HG03159 (cell line): ENCODE results near the gene NTN1.

Experiments
- ATAC-seq: cut with Tn5 transposase; IDR thresholded peaks from one replicate; pipeline ENCODE4 v1.9.1; 2021; ENCODE audit warnings: mild to moderate bottlenecking, moderate library complexity; ENCODE audit not compliant: unreplicated experiment

Gene NTN1

DNA sequence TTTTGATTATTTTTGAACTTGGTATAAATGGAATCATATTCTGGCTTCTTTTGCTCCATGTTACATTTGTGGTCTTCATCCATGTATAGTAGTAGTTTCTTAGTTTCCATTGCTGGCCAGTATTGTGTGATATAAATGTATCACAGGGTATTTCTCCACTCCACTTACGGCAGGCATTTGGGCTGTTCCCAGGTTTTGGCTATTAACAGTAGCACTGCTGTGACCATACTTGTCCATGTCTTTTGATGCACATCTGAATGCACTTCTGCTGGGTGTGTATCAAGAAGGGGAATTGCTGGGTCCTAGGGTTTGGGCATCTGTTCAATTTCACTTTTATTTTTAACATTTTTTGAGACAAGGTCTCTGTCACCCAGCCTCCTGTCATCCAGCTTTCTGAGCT is 13.9 kb downstream of the NTN1 start:
- ATAC-seq: no peak

DNA sequence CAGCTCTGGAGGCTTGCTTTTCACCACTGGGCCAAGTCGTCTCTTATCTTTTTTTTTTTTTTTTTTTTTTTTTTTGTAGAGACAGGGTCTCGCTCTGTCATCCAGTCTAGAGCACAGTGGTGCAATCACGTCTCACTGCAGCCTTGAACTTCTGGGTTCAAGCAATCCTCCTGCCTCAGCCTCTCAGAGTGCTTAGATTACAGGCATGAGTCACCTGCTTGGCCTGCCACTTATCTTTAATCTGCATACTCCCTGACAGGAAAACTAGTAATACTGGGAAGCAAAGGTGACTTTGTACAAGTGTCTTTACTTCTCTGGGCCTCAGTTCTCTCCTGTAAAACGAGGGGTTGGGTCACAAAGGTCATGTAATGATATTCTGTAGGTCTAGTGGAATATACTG is 15.0 kb downstream of the NTN1 start:
- ATAC-seq: no peak

DNA sequence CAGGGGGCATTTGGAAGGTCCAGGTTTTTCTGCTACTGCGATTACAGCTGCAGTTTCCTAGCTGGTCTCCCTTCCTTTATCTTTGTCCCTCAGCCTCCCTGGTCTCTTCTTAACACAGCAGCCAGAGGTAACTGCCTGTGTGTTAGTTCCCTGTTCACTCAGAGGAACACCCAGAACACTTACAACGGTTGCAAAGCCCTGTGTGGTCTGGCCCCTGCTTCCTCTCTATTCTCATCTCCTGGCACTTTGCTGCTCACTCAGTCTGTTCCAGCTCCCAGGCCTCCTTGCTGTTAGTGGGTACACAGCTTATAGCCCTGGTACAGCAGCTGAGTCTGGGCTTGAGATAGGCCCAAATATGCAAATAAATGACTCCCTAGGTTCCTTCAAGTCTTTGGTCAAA is 16.4 kb downstream of the NTN1 start:
- no peak for ATAC-seq

- ATAC-seq: no peak
These were observed 17.1 kb downstream of the NTN1 start for GRCh38 chr17:9038380-9038779.

GRCh38 chr17:9044772-9045463 is 23.6 kb downstream of the NTN1 start:
- no peak for ATAC-seq

- no peak for ATAC-seq
These were observed 29.6 kb downstream of the NTN1 start for GRCh38 chr17:9050801-9051401.

DNA sequence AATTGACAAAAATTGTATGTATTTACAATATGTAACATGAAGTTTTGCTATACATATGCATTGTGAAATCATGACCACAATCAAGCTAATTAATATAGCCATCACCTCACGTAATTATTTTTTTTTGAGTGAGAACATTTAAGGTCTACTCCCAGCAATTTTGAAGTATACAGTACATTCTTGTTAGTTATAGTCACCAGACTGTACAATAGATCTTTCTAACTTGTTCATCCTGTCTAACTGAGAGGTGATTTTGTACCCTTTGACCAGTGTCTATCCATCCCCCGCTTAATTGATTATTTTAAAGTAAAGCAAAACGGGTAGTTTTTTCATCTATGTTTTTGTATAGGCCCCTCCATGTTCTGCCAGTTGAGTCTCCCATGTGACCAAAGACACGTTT is 30.3 kb downstream of the NTN1 start:
- no peak for ATAC-seq

DNA sequence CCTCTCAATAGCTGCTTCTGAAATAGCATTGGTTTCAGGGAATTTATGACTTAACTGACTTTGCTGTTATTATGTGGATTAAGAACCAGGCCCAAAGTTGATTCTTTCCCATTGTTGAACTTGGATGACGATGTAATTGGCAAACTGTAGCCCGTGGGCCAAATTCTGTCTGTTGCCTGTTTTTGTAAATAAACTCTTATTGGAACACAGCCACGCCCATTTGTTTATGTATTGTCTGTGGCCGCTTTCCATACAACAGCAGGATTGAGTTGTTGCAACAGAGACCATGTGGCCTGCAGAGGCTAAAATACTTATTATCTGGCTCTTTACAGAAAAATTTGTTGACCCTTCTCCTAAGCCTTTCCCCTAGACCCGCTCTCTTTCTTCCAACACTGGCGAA is 31.6 kb downstream of the NTN1 start:
- no peak for ATAC-seq

DNA sequence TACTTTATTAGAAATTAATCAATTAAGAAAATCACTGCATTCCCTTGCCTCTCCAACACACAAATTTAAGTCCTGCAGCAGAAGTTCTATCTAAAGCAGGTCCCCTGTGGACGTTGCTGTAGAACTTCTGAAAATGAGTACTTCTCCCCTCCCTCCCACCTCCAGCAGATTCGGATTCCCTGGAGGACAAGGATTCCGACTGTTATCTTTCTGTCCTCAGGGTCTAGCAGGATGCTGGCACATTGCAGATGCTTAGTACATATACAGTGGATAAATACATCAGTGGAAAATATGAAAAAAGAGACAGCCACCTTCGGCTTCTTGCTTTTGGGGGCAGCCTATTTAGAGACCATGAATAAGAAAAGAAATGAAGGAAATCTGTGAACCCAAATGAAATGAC is 32.1 kb downstream of the NTN1 start:
- ATAC-seq: no peak

GRCh38 chr17:9054126-9054975 is 33.0 kb downstream of the NTN1 start:
- ATAC-seq: no peak

DNA sequence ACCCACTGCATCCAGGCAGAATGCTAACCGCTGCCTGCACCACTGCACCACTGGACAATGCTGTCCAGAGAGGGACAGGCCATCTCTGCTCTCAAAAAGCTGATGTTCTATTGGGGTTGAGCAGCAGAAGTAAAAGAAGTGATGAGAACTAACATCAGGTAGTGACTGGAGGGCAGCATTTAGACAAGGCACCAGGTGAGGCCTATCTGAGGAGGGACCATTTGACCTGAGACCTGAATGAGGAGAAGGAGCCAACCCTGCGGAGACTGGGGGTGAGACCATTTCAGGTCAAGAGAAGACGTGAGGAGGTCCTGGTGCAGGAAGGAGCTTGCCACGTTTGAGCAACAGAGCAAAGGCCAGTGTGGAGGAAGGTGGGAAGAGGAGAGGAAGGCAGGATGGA is 34.0 kb downstream of the NTN1 start:
- no peak for ATAC-seq

GRCh38 chr17:9056566-9056965 is 35.3 kb downstream of the NTN1 start:
- no peak for ATAC-seq

- ATAC-seq: no peak
These were observed 36.0 kb downstream of the NTN1 start for GRCh38 chr17:9057310-9057709.

- ATAC-seq: no peak
These were observed 41.1 kb downstream of the NTN1 start for GRCh38 chr17:9062399-9062902.

DNA sequence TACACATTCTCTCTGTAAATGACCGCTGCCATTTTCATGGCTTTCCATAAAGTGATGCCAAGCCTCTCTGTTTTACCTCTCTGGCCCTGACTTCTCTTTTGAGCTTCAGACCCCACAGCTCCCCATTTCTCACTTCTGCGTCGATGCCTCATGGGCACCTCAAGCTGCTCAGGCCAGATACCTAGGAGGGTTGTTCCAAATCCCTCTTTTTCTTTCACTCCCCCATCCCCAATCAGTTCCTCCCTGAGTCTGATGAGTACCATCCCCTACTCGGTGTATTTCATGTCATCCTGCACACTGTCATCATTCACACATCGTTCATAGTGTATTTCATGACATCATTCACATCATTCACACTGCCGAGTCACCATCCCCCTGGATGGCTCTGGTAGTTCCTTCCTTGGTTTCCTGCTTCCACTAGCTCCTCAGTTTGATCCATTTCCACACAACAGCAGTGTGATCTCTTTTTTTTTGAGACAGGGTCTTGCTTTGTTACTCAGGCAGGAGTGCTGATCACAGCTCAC is 43.1 kb downstream of the NTN1 start:
- ATAC-seq: no peak

DNA sequence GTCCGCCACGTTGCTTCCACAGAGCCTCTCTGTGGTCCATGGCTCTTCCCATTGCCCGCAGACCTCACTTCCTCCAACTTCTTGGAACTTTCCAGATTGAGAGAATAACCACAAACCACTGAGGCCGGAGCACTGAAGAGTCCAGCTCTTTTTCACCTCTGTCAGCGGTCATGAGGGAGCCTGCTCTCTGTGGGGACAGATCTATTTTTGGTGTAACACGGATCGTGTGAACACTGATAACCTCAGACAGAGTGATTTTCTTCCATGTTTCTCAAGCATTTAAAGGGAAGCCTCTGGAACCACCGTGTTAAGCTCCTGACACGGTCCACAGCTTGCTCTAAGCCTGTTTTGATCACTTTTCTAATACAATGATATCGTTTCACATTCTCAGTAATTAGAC is 49.7 kb downstream of the NTN1 start:
- ATAC-seq: no peak

GRCh38 chr17:9071811-9072498 is 50.6 kb downstream of the NTN1 start:
- no peak for ATAC-seq

GRCh38 chr17:9072696-9073339 is 51.5 kb downstream of the NTN1 start:
- no peak for ATAC-seq

DNA sequence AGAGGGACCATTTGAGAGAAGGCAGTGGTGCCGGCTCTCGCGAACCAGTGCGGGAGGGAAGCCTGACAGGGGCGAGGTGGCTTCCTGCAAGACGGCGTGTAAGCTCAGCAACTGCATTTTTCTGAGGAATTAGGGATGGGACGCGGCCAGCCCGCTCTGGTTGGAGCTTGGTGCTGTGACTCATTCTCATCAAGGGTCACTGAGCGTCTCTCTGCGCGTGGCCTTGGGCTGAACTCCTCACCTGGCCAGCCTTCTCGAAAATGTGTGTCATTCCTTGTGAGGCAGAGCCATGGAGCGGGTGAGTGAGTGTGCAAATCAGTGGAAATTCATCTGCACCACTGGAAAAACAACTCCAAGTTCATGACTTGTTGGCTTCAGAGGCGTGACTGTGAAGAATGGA is 52.8 kb downstream of the NTN1 start:
- no peak for ATAC-seq

- ATAC-seq: no peak
These were observed 58.3 kb downstream of the NTN1 start for GRCh38 chr17:9079461-9080103.
